ENCODE measurements around the gene CHIA.

CHIA gene

GRCh38 chr1:111290630-111291029, at the start of gene CHIA:
Gene CHIA (plus strand): TSS chr1:111290851. CDS start chr1:111310468, 19,617 bp downstream.
- Histone ChIP-seq H3K4me1 (ENCODE audit: control insufficient read depth in 5 of 5, insufficient read depth in 5 of 5, low read length in 5 of 5) (no peaks in the 10 kb centered on the region), H3K36me3 (ENCODE audit: control insufficient read depth in 5 of 5, insufficient read depth in 5 of 5, low read length in 5 of 5) (no peaks in the 10 kb centered on the region), H3K27ac (ENCODE audit: low read depth, low read length) (no peak within 1 kb of the TSS)

GRCh38 chr1:111241797-111242196, 48.9 kb upstream of the CHIA start:
- H3K4me3 ChIP-seq (ENCODE audit: low read depth in 1 of 5, low read length in 5 of 5): no peak overlapping the region
- no peaks in the 10 kb centered on the region for H3K36me3 ChIP-seq (ENCODE audit: control insufficient read depth in 5 of 5, insufficient read depth in 5 of 5, low read length in 5 of 5)
- H3K27ac ChIP-seq (ENCODE audit: low read depth, low read length): no peak overlapping the region
- no peaks in the 10 kb centered on the region for H3K27me3 ChIP-seq (ENCODE audit: control insufficient read depth in 5 of 5, insufficient read depth in 4 of 5, low read length in 5 of 5)
- no peaks in the 10 kb centered on the region for H3K9me3 ChIP-seq (ENCODE audit: control insufficient read depth in 5 of 5, low read length in 5 of 5)
- H3K9ac ChIP-seq (ENCODE audit: low read length in 5 of 5): no peak overlapping the region
- peaks cover 0 to 13% (median 0%) of the 10 kb centered on the region in 5 donors for H3K4me1 ChIP-seq (ENCODE audit: control insufficient read depth in 5 of 5, insufficient read depth in 5 of 5, low read length in 5 of 5)

More at GRCh38 chr1:111290630-111291029, at the start of gene CHIA:
- Histone ChIP-seq H3K4me3 (ENCODE audit: low read depth in 1 of 5, low read length in 5 of 5) (no peak within 1 kb of the TSS), H3K27me3 (ENCODE audit: control insufficient read depth in 5 of 5, insufficient read depth in 4 of 5, low read length in 5 of 5) (no peaks in the 10 kb centered on the region), H3K9ac (ENCODE audit: low read length in 5 of 5) (no peak within 1 kb of the TSS), H3K9me3 (ENCODE audit: control insufficient read depth in 5 of 5, low read length in 5 of 5) (no peaks in the 10 kb centered on the region)

GRCh38 chr1:111242805-111243523, 47.7 kb upstream of the CHIA start:
- Histone ChIP-seq H3K27ac (ENCODE audit: low read depth, low read length) (no peak overlapping the region), H3K4me1 (ENCODE audit: control insufficient read depth in 5 of 5, insufficient read depth in 5 of 5, low read length in 5 of 5) (peaks cover 0 to 13% (median 0%) of the 10 kb centered on the region in 5 donors), H3K36me3 (ENCODE audit: control insufficient read depth in 5 of 5, insufficient read depth in 5 of 5, low read length in 5 of 5) (no peaks in the 10 kb centered on the region), H3K9me3 (ENCODE audit: control insufficient read depth in 5 of 5, low read length in 5 of 5) (no peaks in the 10 kb centered on the region), H3K9ac (ENCODE audit: low read length in 5 of 5) (no peak overlapping the region), H3K27me3 (ENCODE audit: control insufficient read depth in 5 of 5, insufficient read depth in 4 of 5, low read length in 5 of 5) (no peaks in the 10 kb centered on the region), H3K4me3 (ENCODE audit: low read depth in 1 of 5, low read length in 5 of 5) (no peak overlapping the region)

GRCh38 chr1:111247125-111247838, 43.4 kb upstream of the CHIA start:
- H3K9me3 ChIP-seq (ENCODE audit: control insufficient read depth in 5 of 5, low read length in 5 of 5): no peaks in the 10 kb centered on the region
- H3K36me3 ChIP-seq (ENCODE audit: control insufficient read depth in 5 of 5, insufficient read depth in 5 of 5, low read length in 5 of 5): no peaks in the 10 kb centered on the region
- H3K4me1 ChIP-seq (ENCODE audit: control insufficient read depth in 5 of 5, insufficient read depth in 5 of 5, low read length in 5 of 5): peaks cover 0 to 13% (median 0%) of the 10 kb centered on the region in 5 donors
- no peak overlapping the region for H3K4me3 ChIP-seq (ENCODE audit: low read depth in 1 of 5, low read length in 5 of 5)
- no peak overlapping the region for H3K9ac ChIP-seq (ENCODE audit: low read length in 5 of 5)
- no peaks in the 10 kb centered on the region for H3K27me3 ChIP-seq (ENCODE audit: control insufficient read depth in 5 of 5, insufficient read depth in 4 of 5, low read length in 5 of 5)
- no peak overlapping the region for H3K27ac ChIP-seq (ENCODE audit: low read depth, low read length)

- H3K9ac ChIP-seq (ENCODE audit: low read length in 5 of 5): no peak overlapping the region
- no peaks in the 10 kb centered on the region for H3K36me3 ChIP-seq (ENCODE audit: control insufficient read depth in 5 of 5, insufficient read depth in 5 of 5, low read length in 5 of 5)
- H3K4me1 ChIP-seq (ENCODE audit: control insufficient read depth in 5 of 5, insufficient read depth in 5 of 5, low read length in 5 of 5): no peaks in the 10 kb centered on the region
- no peak overlapping the region for H3K27ac ChIP-seq (ENCODE audit: low read depth, low read length)
- H3K27me3 ChIP-seq (ENCODE audit: control insufficient read depth in 5 of 5, insufficient read depth in 4 of 5, low read length in 5 of 5): peaks cover 0 to 2% (median 0%) of the 10 kb centered on the region in 5 donors
- no peaks in the 10 kb centered on the region for H3K9me3 ChIP-seq (ENCODE audit: control insufficient read depth in 5 of 5, low read length in 5 of 5)
- H3K4me3 ChIP-seq (ENCODE audit: low read depth in 1 of 5, low read length in 5 of 5): no peak overlapping the region
Measured at GRCh38 chr1:111249960-111250359, 40.7 kb upstream of the CHIA start.

GRCh38 chr1:111251570-111251969, 39.1 kb upstream of the CHIA start:
- H3K27me3 ChIP-seq (ENCODE audit: control insufficient read depth in 5 of 5, insufficient read depth in 4 of 5, low read length in 5 of 5): peaks cover 0 to 2% (median 0%) of the 10 kb centered on the region in 5 donors
- H3K4me1 ChIP-seq (ENCODE audit: control insufficient read depth in 5 of 5, insufficient read depth in 5 of 5, low read length in 5 of 5): no peaks in the 10 kb centered on the region
- no peaks in the 10 kb centered on the region for H3K9me3 ChIP-seq (ENCODE audit: control insufficient read depth in 5 of 5, low read length in 5 of 5)
- H3K4me3 ChIP-seq (ENCODE audit: low read depth in 1 of 5, low read length in 5 of 5): no peak overlapping the region
- H3K27ac ChIP-seq (ENCODE audit: low read depth, low read length): no peak overlapping the region
- no peak overlapping the region for H3K9ac ChIP-seq (ENCODE audit: low read length in 5 of 5)
- no peaks in the 10 kb centered on the region for H3K36me3 ChIP-seq (ENCODE audit: control insufficient read depth in 5 of 5, insufficient read depth in 5 of 5, low read length in 5 of 5)

- Histone ChIP-seq H3K9ac (ENCODE audit: low read length in 5 of 5) (no peak overlapping the region), H3K27me3 (ENCODE audit: control insufficient read depth in 5 of 5, insufficient read depth in 4 of 5, low read length in 5 of 5) (peaks cover 0 to 2% (median 0%) of the 10 kb centered on the region in 5 donors), H3K9me3 (ENCODE audit: control insufficient read depth in 5 of 5, low read length in 5 of 5) (no peaks in the 10 kb centered on the region), H3K27ac (ENCODE audit: low read depth, low read length) (no peak overlapping the region), H3K36me3 (ENCODE audit: control insufficient read depth in 5 of 5, insufficient read depth in 5 of 5, low read length in 5 of 5) (no peaks in the 10 kb centered on the region), H3K4me3 (ENCODE audit: low read depth in 1 of 5, low read length in 5 of 5) (no peak overlapping the region), H3K4me1 (ENCODE audit: control insufficient read depth in 5 of 5, insufficient read depth in 5 of 5, low read length in 5 of 5) (peaks cover 0 to 3% (median 0%) of the 10 kb centered on the region in 5 donors)
Measured at GRCh38 chr1:111252786-111253185, 37.9 kb upstream of the CHIA start.

- Histone ChIP-seq H3K9me3 (ENCODE audit: control insufficient read depth in 5 of 5, low read length in 5 of 5) (no peaks in the 10 kb centered on the region), H3K4me3 (ENCODE audit: low read depth in 1 of 5, low read length in 5 of 5) (no peak overlapping the region), H3K27me3 (ENCODE audit: control insufficient read depth in 5 of 5, insufficient read depth in 4 of 5, low read length in 5 of 5) (peaks cover 0 to 2% (median 0%) of the 10 kb centered on the region in 5 donors), H3K36me3 (ENCODE audit: control insufficient read depth in 5 of 5, insufficient read depth in 5 of 5, low read length in 5 of 5) (no peaks in the 10 kb centered on the region), H3K4me1 (ENCODE audit: control insufficient read depth in 5 of 5, insufficient read depth in 5 of 5, low read length in 5 of 5) (peaks cover 0 to 3% (median 0%) of the 10 kb centered on the region in 5 donors), H3K27ac (ENCODE audit: low read depth, low read length) (no peak overlapping the region), H3K9ac (ENCODE audit: low read length in 5 of 5) (no peak overlapping the region)
Measured at GRCh38 chr1:111253876-111254275, 36.8 kb upstream of the CHIA start.

GRCh38 chr1:111256988-111257658, 33.5 kb upstream of the CHIA start:
- H3K9me3 ChIP-seq (ENCODE audit: control insufficient read depth in 5 of 5, low read length in 5 of 5): peaks cover 0 to 3% (median 0%) of the 10 kb centered on the region in 5 donors
- H3K27me3 ChIP-seq (ENCODE audit: control insufficient read depth in 5 of 5, insufficient read depth in 4 of 5, low read length in 5 of 5): peaks cover 0 to 2% (median 0%) of the 10 kb centered on the region in 5 donors
- H3K4me3 ChIP-seq (ENCODE audit: low read depth in 1 of 5, low read length in 5 of 5): no peak overlapping the region
- H3K36me3 ChIP-seq (ENCODE audit: control insufficient read depth in 5 of 5, insufficient read depth in 5 of 5, low read length in 5 of 5): no peaks in the 10 kb centered on the region
- no peak overlapping the region for H3K9ac ChIP-seq (ENCODE audit: low read length in 5 of 5)
- peaks cover 0 to 3% (median 0%) of the 10 kb centered on the region in 5 donors for H3K4me1 ChIP-seq (ENCODE audit: control insufficient read depth in 5 of 5, insufficient read depth in 5 of 5, low read length in 5 of 5)
- H3K27ac ChIP-seq (ENCODE audit: low read depth, low read length): no peak overlapping the region

All from subcutaneous abdominal adipose tissue (tissue), 5 donors.